Neural progenitor cell (in vitro differentiated cells): ENCODE results near the gene ZNF280C.

Source experiments
- CTCF ChIP-seq: fragments of 200-600 bp; sonication (generic); IDR thresholded peaks from 2 replicates; pipeline ENCODE4 v1.5.1; 2017; ENCODE audit warnings: antibody characterized with exemption, mild to moderate bottlenecking
- EZH2 ChIP-seq: fragments of 200-600 bp; sonication (generic); IDR thresholded peaks from 2 replicates; pipeline ENCODE4 v1.6.1; 2017; ENCODE audit warnings: antibody characterized with exemption, mild to moderate bottlenecking, moderate library complexity

DNA sequence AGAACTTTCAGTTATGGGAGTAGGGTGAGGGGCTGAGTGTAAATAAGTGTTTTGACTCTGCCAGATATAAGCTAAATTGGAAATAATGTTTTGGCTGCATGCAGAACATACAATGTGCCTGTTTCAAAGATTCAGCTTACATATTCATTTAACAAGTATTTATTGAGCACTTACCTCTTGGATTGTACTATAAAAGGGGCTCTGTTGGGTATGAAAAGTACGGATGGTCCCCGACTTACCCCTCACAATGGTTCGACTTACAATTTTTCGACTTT lies 102.3 kb downstream of the ZNF280C start:
- no peak for TF ChIP-seq CTCF
- no peak for TF ChIP-seq EZH2
